HepG2 (cell line): ENCODE data around the gene TBC1D1. TPM values are rescaled to one million over a fixed set of nuclear protein-coding genes. Genes with fewer than 3 reads are reported as not detected.
A peak's percentile ranks its signal among the peaks of the same experiment; 100 is the strongest.

Source experiments
- AHR ChIP-seq: IDR thresholded peaks from 2 replicates; pipeline ENCODE4 v1.6.1; 2018; ENCODE audit warnings: missing genetic modification reagents, missing compliant biosample characterization
- ETV6 ChIP-seq: sonication (generic); formaldehyde crosslinking; conservative IDR thresholded peaks from 2 replicates; pipeline ENCODE4 v1.4.0; 2020; ENCODE audit warnings: missing genetic modification reagents
- KDM3A ChIP-seq: IDR thresholded peaks from 2 replicates; pipeline ENCODE4 v1.6.1; 2018; ENCODE audit warnings: low read depth, missing compliant biosample characterization
- KDM5A ChIP-seq: fragments of 200-600 bp; sonication (generic); IDR thresholded peaks from 2 replicates; pipeline ENCODE4 v1.7.0; 2018; ENCODE audit warnings: antibody characterized with exemption, mild to moderate bottlenecking, low read length, borderline replicate concordance
- MIER2 ChIP-seq: IDR thresholded peaks from 2 replicates; pipeline ENCODE4 v1.6.1; 2016; ENCODE audit warnings: missing biosample characterization, missing genetic modification reagents
- NFYB ChIP-seq: sonication (generic); formaldehyde crosslinking; IDR thresholded peaks from 2 replicates; pipeline ENCODE4 v1.4.0; 2020; ENCODE audit warnings: missing genetic modification reagents
- NONO ChIP-seq, 2 experiments: fragments of 450-650 bp in 1 of 2; sonication (generic) in 1 of 2; formaldehyde crosslinking in 1 of 2; IDR thresholded peaks in 1 of 2; conservative IDR thresholded peaks in 1 of 2; 2 replicates each; pipeline versions ENCODE4 v1.6.1 to v1.8.0; 2017 to 2022; ENCODE audit warnings: mild to moderate bottlenecking in 1 of 2, missing genetic modification reagents in 1 of 2, moderate library complexity in 1 of 2
- PCBP2 ChIP-seq: fragments of 200-400 bp; formaldehyde crosslinking; optimal IDR thresholded peaks from 2 replicates; pipeline ENCODE3; 2018; ENCODE audit warnings: low read length, low read depth; ENCODE audit not compliant: poor library complexity, severe bottlenecking
- PHF8 ChIP-seq: sonication (generic); formaldehyde crosslinking; IDR thresholded peaks from 2 replicates; pipeline ENCODE4 v1.5.0; 2020; ENCODE audit warnings: missing genetic modification reagents
- RFX3 ChIP-seq: IDR thresholded peaks from 2 replicates; pipeline ENCODE4 v1.6.1; 2016; ENCODE audit warnings: missing biosample characterization, missing genetic modification reagents
- SMARCC2 ChIP-seq: fragments of 450-650 bp; IDR thresholded peaks from 2 replicates; pipeline ENCODE4 v1.6.1; 2017; ENCODE audit warnings: antibody characterized with exemption, mild to moderate bottlenecking
- STAG1 ChIP-seq: sonication (generic); formaldehyde crosslinking; IDR thresholded peaks from 2 replicates; pipeline ENCODE4 v1.4.0; 2020; ENCODE audit warnings: missing genetic modification reagents
- TAF1 ChIP-seq: sonication (generic); formaldehyde crosslinking; IDR thresholded peaks from 2 replicates; pipeline ENCODE4 v1.4.0; 2020; ENCODE audit warnings: missing genetic modification reagents
- ZNF207 ChIP-seq: fragments of 450-650 bp; IDR thresholded peaks from 2 replicates; pipeline ENCODE4 v1.6.1; 2016; ENCODE audit warnings: antibody characterized with exemption, borderline replicate concordance
- ZNF776 ChIP-seq: sonication (generic); formaldehyde crosslinking; IDR thresholded peaks from 2 replicates; pipeline ENCODE4 v1.4.0; 2020; ENCODE audit warnings: mild to moderate bottlenecking, missing genetic modification reagents
- polyA plus RNA-seq, 8 experiments: library from polyadenylated mRNA; depleted of rRNA in 3 of 8; stranded (reverse) in 7 of 8; unstranded in 1 of 8; fragments of >200 nt; fragmentation: Illumina TruSeq in 4 of 8; extraction: Trizol in 4 of 8; gene quantifications; 2 replicates each; pipeline versions ENCODE4 v1.2.1 to v1.2.3, GENCODE V29; 2011 to 2016; ENCODE audit warnings: low read depth in 4 of 8, missing spikeins in 1 of 8, mixed read lengths in 1 of 8; ENCODE audit not compliant: insufficient read depth in 1 of 8
- total RNA-seq, 5 experiments: library from RNA; depleted of rRNA; stranded (reverse); fragments of >200 nt; fragmentation: Illumina TruSeq; extraction: Trizol; gene quantifications; 2 replicates each; pipeline ENCODE4 v1.2.3, GENCODE V29; 2016; ENCODE audit warnings: low read depth in 1 of 5
- TF ChIP-seq, protein P1 (sequence below): sonication (generic); formaldehyde crosslinking; IDR thresholded peaks from 2 replicates; pipeline ENCODE4 v1.4.0; 2020; ENCODE audit warnings: missing genetic modification reagents
- TF ChIP-seq, protein P2 (sequence below): sonication (generic); formaldehyde crosslinking; IDR thresholded peaks from 2 replicates; pipeline ENCODE4 v1.9.0; 2021; ENCODE audit warnings: missing genetic modification reagents, borderline replicate concordance
- TF ChIP-seq, protein P3 (sequence below): sonication (generic); formaldehyde crosslinking; IDR thresholded peaks from 2 replicates; pipeline ENCODE4 v1.5.0; 2020; ENCODE audit warnings: missing genetic modification reagents
- TF ChIP-seq, protein P4 (sequence below): sonication (generic); formaldehyde crosslinking; IDR thresholded peaks from 2 replicates; pipeline ENCODE4 v1.4.0; 2020; ENCODE audit warnings: mild to moderate bottlenecking, missing genetic modification reagents, borderline replicate concordance

TBC1D1 gene
- total and polyA plus RNA-seq, 2 of the 13 experiments (the other 11 are each of a cell fraction or from before 2014, with no cell fraction given), result 37.3 to 62.8 TPM

DNA sequence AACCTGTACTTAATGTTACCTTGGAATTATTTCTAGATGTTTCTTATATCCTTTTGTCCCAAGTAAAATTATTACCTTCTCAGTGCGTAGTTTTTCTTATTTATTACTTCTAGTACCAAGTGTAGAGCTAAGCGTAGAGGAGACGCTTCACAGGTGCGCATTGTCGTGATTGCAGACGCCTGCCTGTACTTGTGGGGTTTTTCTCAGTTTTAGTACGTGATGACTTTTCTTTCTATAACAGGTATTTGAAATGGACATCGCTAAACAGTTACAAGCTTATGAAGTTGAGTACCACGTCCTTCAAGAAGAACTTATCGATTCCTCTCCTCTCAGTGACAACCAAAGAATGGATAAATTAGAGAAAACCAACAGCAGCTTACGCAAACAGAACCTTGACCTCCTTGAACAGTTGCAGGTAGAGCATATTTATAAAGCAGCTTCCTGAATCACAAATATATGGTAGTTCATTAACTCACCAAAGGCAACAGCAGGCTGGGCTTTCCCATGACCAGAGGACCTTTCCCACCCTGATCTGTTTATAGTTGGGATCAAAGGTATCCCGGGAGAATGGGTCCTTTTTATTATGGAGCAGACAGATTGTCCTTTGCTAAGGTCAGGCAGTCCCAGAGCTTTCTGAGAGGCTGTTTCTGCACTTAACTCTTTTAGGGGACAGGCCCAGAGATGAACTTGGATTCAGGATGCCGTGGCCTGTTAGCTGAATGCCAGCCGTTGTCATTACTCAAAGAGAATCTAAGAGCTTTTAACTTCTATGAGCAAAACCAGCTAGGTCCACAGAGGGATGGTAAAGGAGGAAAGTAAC is 242.2 kb downstream of the TBC1D1 start (continued):
- TF ChIP-seq, protein P1, sequence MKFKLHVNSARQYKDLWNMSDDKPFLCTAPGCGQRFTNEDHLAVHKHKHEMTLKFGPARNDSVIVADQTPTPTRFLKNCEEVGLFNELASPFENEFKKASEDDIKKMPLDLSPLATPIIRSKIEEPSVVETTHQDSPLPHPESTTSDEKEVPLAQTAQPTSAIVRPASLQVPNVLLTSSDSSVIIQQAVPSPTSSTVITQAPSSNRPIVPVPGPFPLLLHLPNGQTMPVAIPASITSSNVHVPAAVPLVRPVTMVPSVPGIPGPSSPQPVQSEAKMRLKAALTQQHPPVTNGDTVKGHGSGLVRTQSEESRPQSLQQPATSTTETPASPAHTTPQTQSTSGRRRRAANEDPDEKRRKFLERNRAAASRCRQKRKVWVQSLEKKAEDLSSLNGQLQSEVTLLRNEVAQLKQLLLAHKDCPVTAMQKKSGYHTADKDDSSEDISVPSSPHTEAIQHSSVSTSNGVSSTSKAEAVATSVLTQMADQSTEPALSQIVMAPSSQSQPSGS (CRISPR knock-in tag), result peak; percentile 95
- TF ChIP-seq KDM5A (no peak), NFYB (peak; percentile 19; the same call in 1 of the 2 replicates), STAG1 (CRISPR knock-in tag) (peak; percentile 8), ZNF776 (CRISPR knock-in tag) (no peak), MIER2 (peak; percentile 66; the same call in 1 of the 2 replicates), PCBP2 (no peak), AHR (CRISPR knock-in tag) (no peak; the same call in 1 of the 2 replicates), RFX3 (CRISPR knock-in tag) (peak; percentile 47; the same call in 1 of the 2 replicates), ETV6 (CRISPR knock-in tag) (0 out of 2 replicates have a peak, but pooled peaks have one; percentile 39), SMARCC2 (no peak), KDM3A (CRISPR knock-in tag) (0 out of 2 replicates have a peak, but pooled peaks have one; percentile 51), TAF1 (no peak), ZNF207 (no peak), PHF8 (peak; percentile 46; the same call in 1 of the 2 replicates), NONO (IDR thresholded peaks at IDR 0.05) (no peak), NONO (CRISPR knock-in tag; conservative IDR thresholded peaks at IDR 0.05) (peak; percentile 89)
- TF ChIP-seq, protein P2, sequence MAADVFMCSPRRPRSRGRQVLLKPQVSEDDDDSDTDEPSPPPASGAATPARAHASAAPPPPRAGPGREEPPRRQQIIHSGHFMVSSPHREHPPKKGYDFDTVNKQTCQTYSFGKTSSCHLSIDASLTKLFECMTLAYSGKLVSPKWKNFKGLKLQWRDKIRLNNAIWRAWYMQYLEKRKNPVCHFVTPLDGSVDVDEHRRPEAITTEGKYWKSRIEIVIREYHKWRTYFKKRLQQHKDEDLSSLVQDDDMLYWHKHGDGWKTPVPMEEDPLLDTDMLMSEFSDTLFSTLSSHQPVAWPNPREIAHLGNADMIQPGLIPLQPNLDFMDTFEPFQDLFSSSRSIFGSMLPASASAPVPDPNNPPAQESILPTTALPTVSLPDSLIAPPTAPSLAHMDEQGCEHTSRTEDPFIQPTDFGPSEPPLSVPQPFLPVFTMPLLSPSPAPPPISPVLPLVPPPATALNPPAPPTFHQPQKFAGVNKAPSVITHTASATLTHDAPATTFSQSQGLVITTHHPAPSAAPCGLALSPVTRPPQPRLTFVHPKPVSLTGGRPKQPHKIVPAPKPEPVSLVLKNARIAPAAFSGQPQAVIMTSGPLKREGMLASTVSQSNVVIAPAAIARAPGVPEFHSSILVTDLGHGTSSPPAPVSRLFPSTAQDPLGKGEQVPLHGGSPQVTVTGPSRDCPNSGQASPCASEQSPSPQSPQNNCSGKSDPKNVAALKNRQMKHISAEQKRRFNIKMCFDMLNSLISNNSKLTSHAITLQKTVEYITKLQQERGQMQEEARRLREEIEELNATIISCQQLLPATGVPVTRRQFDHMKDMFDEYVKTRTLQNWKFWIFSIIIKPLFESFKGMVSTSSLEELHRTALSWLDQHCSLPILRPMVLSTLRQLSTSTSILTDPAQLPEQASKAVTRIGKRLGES (CRISPR knock-in tag), result no peak
- TF ChIP-seq, protein P3, sequence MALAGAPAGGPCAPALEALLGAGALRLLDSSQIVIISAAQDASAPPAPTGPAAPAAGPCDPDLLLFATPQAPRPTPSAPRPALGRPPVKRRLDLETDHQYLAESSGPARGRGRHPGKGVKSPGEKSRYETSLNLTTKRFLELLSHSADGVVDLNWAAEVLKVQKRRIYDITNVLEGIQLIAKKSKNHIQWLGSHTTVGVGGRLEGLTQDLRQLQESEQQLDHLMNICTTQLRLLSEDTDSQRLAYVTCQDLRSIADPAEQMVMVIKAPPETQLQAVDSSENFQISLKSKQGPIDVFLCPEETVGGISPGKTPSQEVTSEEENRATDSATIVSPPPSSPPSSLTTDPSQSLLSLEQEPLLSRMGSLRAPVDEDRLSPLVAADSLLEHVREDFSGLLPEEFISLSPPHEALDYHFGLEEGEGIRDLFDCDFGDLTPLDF (CRISPR knock-in tag), result peak; percentile 17; the same call in 1 of the 2 replicates
- TF ChIP-seq, protein P4, sequence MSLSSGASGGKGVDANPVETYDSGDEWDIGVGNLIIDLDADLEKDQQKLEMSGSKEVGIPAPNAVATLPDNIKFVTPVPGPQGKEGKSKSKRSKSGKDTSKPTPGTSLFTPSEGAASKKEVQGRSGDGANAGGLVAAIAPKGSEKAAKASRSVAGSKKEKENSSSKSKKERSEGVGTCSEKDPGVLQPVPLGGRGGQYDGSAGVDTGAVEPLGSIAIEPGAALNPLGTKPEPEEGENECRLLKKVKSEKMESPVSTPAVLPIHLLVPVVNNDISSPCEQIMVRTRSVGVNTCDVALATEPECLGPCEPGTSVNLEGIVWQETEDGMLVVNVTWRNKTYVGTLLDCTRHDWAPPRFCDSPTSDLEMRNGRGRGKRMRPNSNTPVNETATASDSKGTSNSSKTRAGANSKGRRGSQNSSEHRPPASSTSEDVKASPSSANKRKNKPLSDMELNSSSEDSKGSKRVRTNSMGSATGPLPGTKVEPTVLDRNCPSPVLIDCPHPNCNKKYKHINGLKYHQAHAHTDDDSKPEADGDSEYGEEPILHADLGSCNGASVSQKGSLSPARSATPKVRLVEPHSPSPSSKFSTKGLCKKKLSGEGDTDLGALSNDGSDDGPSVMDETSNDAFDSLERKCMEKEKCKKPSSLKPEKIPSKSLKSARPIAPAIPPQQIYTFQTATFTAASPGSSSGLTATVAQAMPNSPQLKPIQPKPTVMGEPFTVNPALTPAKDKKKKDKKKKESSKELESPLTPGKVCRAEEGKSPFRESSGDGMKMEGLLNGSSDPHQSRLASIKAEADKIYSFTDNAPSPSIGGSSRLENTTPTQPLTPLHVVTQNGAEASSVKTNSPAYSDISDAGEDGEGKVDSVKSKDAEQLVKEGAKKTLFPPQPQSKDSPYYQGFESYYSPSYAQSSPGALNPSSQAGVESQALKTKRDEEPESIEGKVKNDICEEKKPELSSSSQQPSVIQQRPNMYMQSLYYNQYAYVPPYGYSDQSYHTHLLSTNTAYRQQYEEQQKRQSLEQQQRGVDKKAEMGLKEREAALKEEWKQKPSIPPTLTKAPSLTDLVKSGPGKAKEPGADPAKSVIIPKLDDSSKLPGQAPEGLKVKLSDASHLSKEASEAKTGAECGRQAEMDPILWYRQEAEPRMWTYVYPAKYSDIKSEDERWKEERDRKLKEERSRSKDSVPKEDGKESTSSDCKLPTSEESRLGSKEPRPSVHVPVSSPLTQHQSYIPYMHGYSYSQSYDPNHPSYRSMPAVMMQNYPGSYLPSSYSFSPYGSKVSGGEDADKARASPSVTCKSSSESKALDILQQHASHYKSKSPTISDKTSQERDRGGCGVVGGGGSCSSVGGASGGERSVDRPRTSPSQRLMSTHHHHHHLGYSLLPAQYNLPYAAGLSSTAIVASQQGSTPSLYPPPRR (CRISPR knock-in tag), result peak; percentile 98
